22Rv1 (cell line): ENCODE results near the gene ENO4.

Experiments used
- ZFX ChIP-seq: fragments of 450-650 bp; IDR thresholded peaks from 2 replicates; pipeline ENCODE4 v1.6.1; 2017; ENCODE audit warnings: antibody characterized with exemption, borderline replicate concordance
- TF ChIP-seq, protein P1 (sequence below): fragments of 450-650 bp; IDR thresholded peaks from 2 replicates; pipeline ENCODE4 v1.5.1; 2017; ENCODE audit warnings: mild to moderate bottlenecking

DNA sequence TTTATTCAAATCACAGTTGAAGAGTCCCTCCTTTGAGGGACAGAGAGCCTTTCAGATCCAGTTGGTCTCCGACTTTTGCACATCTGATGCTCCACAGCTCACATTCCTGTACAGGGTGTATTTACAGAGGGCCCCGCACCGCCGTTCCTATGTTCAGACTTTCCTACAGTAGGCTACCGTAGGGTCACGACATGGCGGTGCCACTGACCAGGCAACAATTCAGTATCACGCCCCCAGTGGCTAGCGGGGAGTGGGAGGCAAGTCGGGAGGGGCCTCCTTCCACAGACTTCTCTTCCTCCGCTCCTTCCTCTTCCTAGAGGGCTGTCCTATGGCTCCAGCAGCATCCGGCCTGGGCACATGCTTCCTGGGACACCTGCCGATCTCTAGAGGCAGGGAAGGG is 40.6 kb upstream of the ENO4 start:
- TF ChIP-seq, protein P1, sequence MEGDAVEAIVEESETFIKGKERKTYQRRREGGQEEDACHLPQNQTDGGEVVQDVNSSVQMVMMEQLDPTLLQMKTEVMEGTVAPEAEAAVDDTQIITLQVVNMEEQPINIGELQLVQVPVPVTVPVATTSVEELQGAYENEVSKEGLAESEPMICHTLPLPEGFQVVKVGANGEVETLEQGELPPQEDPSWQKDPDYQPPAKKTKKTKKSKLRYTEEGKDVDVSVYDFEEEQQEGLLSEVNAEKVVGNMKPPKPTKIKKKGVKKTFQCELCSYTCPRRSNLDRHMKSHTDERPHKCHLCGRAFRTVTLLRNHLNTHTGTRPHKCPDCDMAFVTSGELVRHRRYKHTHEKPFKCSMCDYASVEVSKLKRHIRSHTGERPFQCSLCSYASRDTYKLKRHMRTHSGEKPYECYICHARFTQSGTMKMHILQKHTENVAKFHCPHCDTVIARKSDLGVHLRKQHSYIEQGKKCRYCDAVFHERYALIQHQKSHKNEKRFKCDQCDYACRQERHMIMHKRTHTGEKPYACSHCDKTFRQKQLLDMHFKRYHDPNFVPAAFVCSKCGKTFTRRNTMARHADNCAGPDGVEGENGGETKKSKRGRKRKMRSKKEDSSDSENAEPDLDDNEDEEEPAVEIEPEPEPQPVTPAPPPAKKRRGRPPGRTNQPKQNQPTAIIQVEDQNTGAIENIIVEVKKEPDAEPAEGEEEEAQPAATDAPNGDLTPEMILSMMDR, result no peak
- TF ChIP-seq ZFX, result no peak
